SH-SY5Y (cell line): ENCODE data around the gene VPS4A.

ENCODE experiments used
- GATA2 ChIP-seq: IDR thresholded peaks from 2 replicates; pipeline ENCODE4 v1.6.1; 2011; ENCODE audit warnings: mild to moderate bottlenecking, low read depth, low read length
- GATA3 ChIP-seq: IDR thresholded peaks from 2 replicates; pipeline ENCODE4 v1.6.1; 2011; ENCODE audit warnings: low read depth, mild to moderate bottlenecking, low read length, moderate library complexity

DNA sequence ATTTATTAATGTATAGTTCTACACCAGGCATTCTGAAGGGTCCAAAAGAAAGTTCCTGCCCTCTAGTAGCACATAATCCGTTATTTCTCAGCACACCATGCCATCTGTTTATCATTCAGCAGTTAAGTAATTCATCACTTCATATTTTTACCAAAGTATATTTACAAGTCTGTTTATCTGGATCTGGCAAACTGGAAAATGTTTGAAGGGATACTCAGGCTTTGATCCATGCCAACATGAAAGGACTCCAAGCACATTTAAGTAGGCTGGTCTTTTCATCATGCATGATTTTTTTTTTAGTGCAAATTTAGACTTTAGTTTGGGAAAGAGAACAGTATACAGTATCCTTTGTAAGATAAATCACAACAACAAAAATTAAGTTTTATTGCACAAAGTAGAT lies 4.1 kb upstream of the VPS4A start:
- TF ChIP-seq GATA3 = no peak
- TF ChIP-seq GATA2 = no peak
